Gastrocnemius medialis (tissue), 4 donors: ENCODE data around the gene SLC12A9. TPM values are rescaled to one million over a fixed set of nuclear protein-coding genes. Genes with fewer than 3 reads are reported as not detected.

Source experiments
- ATAC-seq, 2 donors: fragments of 150-250 bp; one replicate each; pipeline ENCODE4 v1.9.1; 2016
- DNase-seq, 2 donors: peaks; one replicate each; pipeline ENCODE4 v3.0.0-alpha.2; 2019
- H3K27ac ChIP-seq, 4 donors: fragments of 200-600 bp; sonication (generic); 1 replicate in 1 of 4; 2 replicates in 3 of 4; pipeline ENCODE4 v1.5.1; 2016 to 2018; ENCODE audit warnings: mild to moderate bottlenecking in 2 of 4, moderate library complexity in 1 of 4
- H3K27me3 ChIP-seq, 3 donors: fragments of 200-600 bp; sonication (generic) in 2 of 3; 1 replicate in 1 of 3; 2 replicates in 2 of 3; pipeline versions ENCODE4 v1.5.1 to v1.6.0; 2016 to 2019; ENCODE audit warnings: mild to moderate bottlenecking in 1 of 3, moderate library complexity in 1 of 3
- H3K36me3 ChIP-seq, 2 donors: fragments of 200-600 bp; sonication (generic) in 1 of 2; one replicate each; pipeline ENCODE4 v1.5.1; 2017 to 2018
- H3K4me1 ChIP-seq, 2 donors: fragments of 200-600 bp; sonication (generic) in 1 of 2; one replicate each; pipeline ENCODE4 v1.5.1; 2016 to 2017; ENCODE audit warnings: mild to moderate bottlenecking in 2 of 2
- H3K4me3 ChIP-seq, 4 donors: fragments of 200-600 bp; sonication (generic) in 3 of 4; 1 replicate in 1 of 4; 2 replicates in 3 of 4; pipeline ENCODE4 v1.5.1; 2016 to 2019; ENCODE audit warnings: mild to moderate bottlenecking in 2 of 4
- H3K9me3 ChIP-seq, 3 donors: fragments of 200-600 bp; sonication (generic) in 2 of 3; 1 replicate in 1 of 3; 2 replicates in 2 of 3; pipeline ENCODE4 v1.5.1; 2016 to 2019
- CTCF ChIP-seq, 5 experiments: fragments of 450-650 bp in 3 of 5; fragments of 200-600 bp in 2 of 5; sonication (generic) in 2 of 5; IDR thresholded peaks in 4 of 5; conservative IDR thresholded peaks in 1 of 5; 1 replicate in 4 of 5; 2 replicates in 1 of 5; pipeline ENCODE4 v1.5.1; 2016 to 2019; ENCODE audit warnings: antibody characterized with exemption in 5 of 5, mild to moderate bottlenecking in 3 of 5, moderate library complexity in 3 of 5
- POLR2A ChIP-seq, 2 donors: fragments of 450-650 bp; IDR thresholded peaks; one replicate each; pipeline ENCODE4 v1.6.1; 2017; ENCODE audit warnings: antibody characterized with exemption in 2 of 2, mild to moderate bottlenecking in 2 of 2, moderate library complexity in 2 of 2
- in situ Hi-C, 4 donors: fragments of 200-750 bp; cut with MboI; loops; one replicate each; pipeline versions ENCODE4 v1.15.0 to v1.8.0; 2017; ENCODE audit warnings: low sequenced_read_pairs in 4 of 4
- intact Hi-C: fragments of 100-400 bp; cut with DNase I; formaldehyde crosslinking; loops from one replicate; pipeline ENCODE4 v1.15.1; 2023; ENCODE audit warnings: low total_unique reads
- total RNA-seq, 4 donors: library from RNA; depleted of rRNA; stranded (reverse); fragments of >200 nt; gene quantifications; one replicate each; pipeline versions ENCODE4 v1.1.0 to v1.2.3, GENCODE V29; 2016

Gene SLC12A9
- total RNA-seq = 1 to 10 TPM; 2.5 to 4.3 (median 3.8) TPM

GRCh38 chr7:100852048-100852872, at the start of gene SLC12A9:
Gene SLC12A9 (plus strand): TSS chr7:100852713. CDS start chr7:100854198, 1,485 bp downstream.
- in situ Hi-C loops (loop anchor here (5.0 to 25.0 kb wide), 6 partner anchors 55 to 415 kb away; partner anchors contain the start of genes POP7 (in 3 of the 4), SPACDR (in 2 of the 4), EPO (in 1 of the 4) and FBXO24 (in 1 of the 4)), intact Hi-C loops (loop anchor here (2.0 kb wide), 2 partner anchors 49 to 147 kb away; no protein-coding TSS in a partner anchor)
- Histone ChIP-seq H3K4me3 (peak within 1 kb of the TSS; percentile 64 to 71 (median 69)), H3K27ac (peak within 1 kb of the TSS; percentile 38 to 77 (median 58)), H3K4me1 (peaks cover 7 to 16% of the 10 kb centered on the region in 2 donors), H3K36me3 (no peaks in the 10 kb centered on the region), H3K9me3 (no peaks in the 10 kb centered on the region), H3K27me3 (no peaks in the 10 kb centered on the region)
- ATAC-seq = peak; percentile 87 to 95
- DNase-seq = peak; percentile 70 to 76
- TF ChIP-seq CTCF (IDR thresholded peaks at IDR 0.05 in 4 of 5, conservative IDR thresholded peaks at IDR 0.05 in 1 of 5) (peak; percentile 78 to 90 (median 84)), POLR2A (IDR thresholded peaks at IDR 0.05) (peak in 1 of 2 donors; percentile 22)

- peak overlapping the region in 1 of 4 donors; percentile 22 for H3K27ac ChIP-seq
- intact Hi-C loops = loop anchor here (2.0 kb wide), 1 partner anchor 50 kb away; the partner anchor contains the start of gene SLC12A9
- no peak for DNase-seq
Observed at GRCh38 chr7:100802951-100803350, 49.6 kb upstream of the SLC12A9 start.

GRCh38 chr7:100803398-100804161, 48.9 kb upstream of the SLC12A9 start:
- peaks cover 3 to 12% (median 10%) of the 10 kb centered on the region in 3 donors for H3K27me3 ChIP-seq
- H3K4me3 ChIP-seq = no peak overlapping the region
- no peaks in the 10 kb centered on the region for H3K36me3 ChIP-seq
- TF ChIP-seq CTCF (IDR thresholded peaks at IDR 0.05 in 4 of 5, conservative IDR thresholded peaks at IDR 0.05 in 1 of 5) (no peak), POLR2A (IDR thresholded peaks at IDR 0.05) (no peak)
- peak overlapping the region in 1 of 4 donors; percentile 22 for H3K27ac ChIP-seq
- peak; percentile 82 to 84 for ATAC-seq
- peaks cover 9 to 11% of the 10 kb centered on the region in 2 donors for H3K4me1 ChIP-seq
- in situ Hi-C loops = no loop called here
- peak; percentile 32 to 44 for DNase-seq
- intact Hi-C loops = loop anchor here (2.0 kb wide), 1 partner anchor 49 kb away; the partner anchor contains the start of gene SLC12A9
- H3K9me3 ChIP-seq = no peaks in the 10 kb centered on the region

More at GRCh38 chr7:100802951-100803350, 49.6 kb upstream of the SLC12A9 start:
- in situ Hi-C loops = no loop called here
- Histone ChIP-seq H3K27me3 (peaks cover 3 to 12% (median 10%) of the 10 kb centered on the region in 3 donors), H3K4me3 (no peak overlapping the region), H3K36me3 (no peaks in the 10 kb centered on the region), H3K4me1 (peaks cover 9 to 11% of the 10 kb centered on the region in 2 donors), H3K9me3 (no peaks in the 10 kb centered on the region)
- ATAC-seq = no peak
- TF ChIP-seq CTCF (IDR thresholded peaks at IDR 0.05 in 4 of 5, conservative IDR thresholded peaks at IDR 0.05 in 1 of 5) (no peak), POLR2A (IDR thresholded peaks at IDR 0.05) (no peak)

GRCh38 chr7:100804681-100805431, 47.7 kb upstream of the SLC12A9 start:
- Histone ChIP-seq H3K4me1 (peaks cover 9 to 11% of the 10 kb centered on the region in 2 donors), H3K36me3 (no peaks in the 10 kb centered on the region), H3K4me3 (no peak overlapping the region), H3K9me3 (no peaks in the 10 kb centered on the region), H3K27ac (no peak overlapping the region), H3K27me3 (peaks cover under 1 to 11% (median 4%) of the 10 kb centered on the region in 3 donors)
- intact Hi-C loops = no loop called here
- TF ChIP-seq POLR2A (IDR thresholded peaks at IDR 0.05) (no peak), CTCF (IDR thresholded peaks at IDR 0.05 in 4 of 5, conservative IDR thresholded peaks at IDR 0.05 in 1 of 5) (no peak)
- no peak for ATAC-seq
- DNase-seq = no peak
- in situ Hi-C loops = no loop called here
